KG1 (cell line): Measurements from ENCODE around the gene GRAP2.
"Not testable (repeated sequence)": the region's sequence is repeated elsewhere in the genome, so short reads cannot be mapped to it uniquely, and the experiment has no call there.

Experiments
- DNase-seq: peaks from one replicate; lab custom pipeline; 2025; lab: John Stamatoyannopoulos, UW

The GRAP2 gene

DNA sequence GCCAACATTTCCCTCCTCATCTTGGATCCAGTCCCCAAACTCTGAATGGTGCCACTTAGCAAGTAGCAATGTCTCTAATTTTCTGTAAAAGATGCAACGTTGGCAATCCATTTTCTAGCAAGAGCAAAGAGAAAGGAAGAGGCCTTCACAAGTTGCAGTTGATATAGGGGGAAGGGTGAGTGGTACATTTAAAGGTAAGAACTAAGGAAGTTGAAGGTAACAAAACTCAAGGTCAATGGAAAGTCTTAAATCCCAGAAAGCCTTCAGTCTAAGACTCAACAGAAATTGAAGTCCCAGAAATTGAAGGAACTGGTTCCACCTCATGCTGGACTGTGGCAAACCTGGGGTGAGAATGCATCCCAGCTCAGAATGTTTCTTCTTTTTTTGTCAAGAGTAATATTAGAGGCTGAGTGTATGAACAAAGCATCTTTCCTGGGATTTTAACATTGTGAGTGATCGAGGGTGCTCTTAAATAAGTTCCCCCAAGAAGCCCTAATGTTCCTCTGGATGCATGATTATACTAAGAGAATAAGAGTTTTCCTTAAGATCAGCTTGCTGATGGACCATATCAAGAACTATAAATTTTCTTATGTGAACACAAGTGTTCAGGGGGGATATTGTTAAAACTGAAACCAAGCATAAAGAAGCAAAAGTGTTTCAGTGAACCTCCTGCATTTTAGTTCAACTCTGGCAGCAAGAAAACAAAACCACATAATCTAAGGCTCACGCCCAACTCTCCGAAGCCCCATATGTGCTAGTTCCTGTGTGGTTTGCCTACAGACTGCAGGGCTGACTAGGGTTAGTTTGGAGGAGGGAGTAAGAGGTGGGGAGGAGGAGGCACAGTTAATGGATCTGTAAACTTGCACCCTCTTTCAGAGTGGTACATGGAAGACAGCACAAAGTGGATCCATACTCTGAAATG is at the start of gene GRAP2:
Gene GRAP2, plus strand, starts transcription at position 779 of the 922 bp plus-strand sequence. CDS start 46,023 bp downstream, outside the sequence.
- DNase-seq: peak; percentile 70

- DNase-seq: no peak
Measured at GRCh38 chr22:39851606-39852315, 49.1 kb upstream of the GRAP2 start.

- DNase-seq: no peak
Measured at GRCh38 chr22:39852799-39853198, 48.1 kb upstream of the GRAP2 start.

DNA sequence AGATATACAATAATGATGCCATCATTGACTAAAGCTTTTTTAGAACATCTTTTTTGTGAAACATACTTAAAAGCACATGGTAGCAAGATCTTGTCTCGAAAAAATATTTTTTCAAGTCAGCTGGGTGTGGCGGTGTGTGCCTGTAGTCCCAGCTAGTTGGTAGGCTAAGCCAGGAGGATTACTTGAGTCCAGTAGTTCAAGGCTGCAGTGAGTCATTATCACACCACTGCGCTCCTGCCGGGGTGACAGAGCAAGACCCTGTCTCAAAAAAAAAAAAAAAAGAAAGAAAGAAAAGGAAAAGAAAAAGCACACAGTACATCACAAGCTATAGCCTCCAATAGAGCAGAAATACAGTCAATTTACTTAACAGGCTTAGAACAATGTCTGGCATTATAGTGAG is 44.3 kb upstream of the GRAP2 start:
- DNase-seq: no peak

- DNase-seq: no peak
Measured at GRCh38 chr22:39859903-39860588, 40.8 kb upstream of the GRAP2 start.

DNA sequence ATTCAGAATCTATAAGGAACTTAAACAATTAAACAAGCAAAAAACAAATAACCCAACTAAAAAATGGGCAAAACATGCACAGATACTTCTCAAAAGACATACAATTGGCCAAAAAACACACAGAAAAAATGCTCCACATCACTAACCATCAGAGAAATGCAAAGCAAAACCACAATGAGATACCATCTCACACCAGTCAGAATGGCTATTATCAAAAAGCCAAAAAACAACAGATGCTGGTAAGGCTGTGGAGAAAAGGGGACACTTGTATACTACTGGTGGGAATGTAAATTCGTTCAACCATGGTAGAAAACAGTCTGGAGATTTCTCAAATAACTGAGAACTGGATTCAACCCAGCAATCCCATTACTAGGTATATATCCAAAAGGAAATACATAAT is 32.1 kb upstream of the GRAP2 start:
- DNase-seq: no peak

- not testable (repeated sequence) for DNase-seq
Measured at GRCh38 chr22:39869797-39870196, 31.1 kb upstream of the GRAP2 start.

- DNase-seq: no peak
Measured at GRCh38 chr22:39871008-39871798, 29.7 kb upstream of the GRAP2 start.

- no peak for DNase-seq
Measured at GRCh38 chr22:39872548-39872947, 28.3 kb upstream of the GRAP2 start.

DNA sequence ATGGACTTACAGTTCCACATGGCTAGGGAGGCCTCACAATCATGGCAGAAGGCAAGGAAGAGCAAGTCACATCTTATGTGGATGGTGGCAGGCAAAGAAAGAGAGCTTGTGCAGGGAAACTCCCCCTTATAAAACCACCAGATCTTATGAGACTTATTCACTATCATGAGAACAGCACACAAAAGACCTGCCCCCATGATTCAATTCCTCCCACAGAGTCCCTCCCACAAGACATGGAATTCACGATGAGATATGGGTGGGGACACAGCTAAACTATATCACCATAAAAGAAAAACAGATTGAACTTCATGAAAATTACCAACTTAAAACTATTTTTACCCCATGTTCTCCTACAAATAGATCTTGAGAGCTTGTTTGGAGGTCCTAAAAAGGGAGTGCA is 26.9 kb upstream of the GRAP2 start:
- no peak for DNase-seq

DNA sequence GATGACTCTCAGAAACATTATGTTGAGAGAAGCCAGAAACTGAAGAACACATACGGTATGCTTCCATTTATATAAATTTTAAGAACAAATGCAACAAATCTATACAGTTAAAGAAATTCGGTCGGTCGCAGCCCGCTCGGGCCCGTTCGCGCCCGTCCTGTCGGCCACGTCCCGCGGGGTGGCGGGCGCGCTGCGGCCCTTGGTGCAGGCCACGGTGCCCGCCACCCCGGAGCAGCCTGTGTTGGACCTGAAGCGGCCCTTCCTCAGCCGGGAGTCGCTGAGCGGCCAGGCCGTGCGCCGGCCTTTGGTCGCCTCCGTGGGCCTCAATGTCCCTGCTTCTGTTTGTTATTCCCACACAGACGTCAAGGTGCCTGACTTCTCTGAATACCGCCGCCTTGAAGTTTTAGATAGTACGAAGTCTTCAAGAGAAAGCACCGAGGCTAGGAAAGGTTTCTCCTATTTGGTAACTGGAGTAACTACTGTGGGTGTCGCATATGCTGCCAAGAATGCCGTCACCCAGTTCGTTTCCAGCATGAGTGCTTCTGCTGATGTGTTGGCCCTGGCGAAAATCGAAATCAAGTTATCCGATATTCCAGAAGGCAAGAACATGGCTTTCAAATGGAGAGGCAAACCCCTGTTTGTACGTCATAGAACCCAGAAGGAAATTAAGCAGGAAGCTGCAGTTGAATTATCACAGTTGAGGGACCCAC is 25.6 kb upstream of the GRAP2 start:
- not testable (repeated sequence) for DNase-seq

- no peak for DNase-seq
Measured at GRCh38 chr22:39877079-39877845, 23.6 kb upstream of the GRAP2 start.

DNA sequence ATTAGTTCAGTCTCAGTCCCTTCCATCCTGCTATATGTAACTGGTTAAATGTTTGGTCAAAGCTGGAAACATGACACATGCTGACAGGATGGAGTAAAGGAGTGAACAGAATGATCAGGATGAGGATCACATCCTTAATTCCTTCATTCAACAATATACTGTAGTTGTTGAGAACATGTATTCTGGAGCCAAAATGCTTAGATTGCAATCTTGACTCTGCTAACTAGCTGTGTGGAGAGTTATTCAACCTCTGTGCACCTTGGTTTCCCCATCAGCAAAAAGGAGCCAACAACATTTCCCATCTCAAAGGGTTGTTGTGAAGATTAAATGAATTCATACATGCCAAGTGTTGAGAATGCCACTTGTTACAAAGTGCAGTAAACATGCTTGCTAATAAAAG is 20.2 kb upstream of the GRAP2 start:
- DNase-seq: no peak

DNA sequence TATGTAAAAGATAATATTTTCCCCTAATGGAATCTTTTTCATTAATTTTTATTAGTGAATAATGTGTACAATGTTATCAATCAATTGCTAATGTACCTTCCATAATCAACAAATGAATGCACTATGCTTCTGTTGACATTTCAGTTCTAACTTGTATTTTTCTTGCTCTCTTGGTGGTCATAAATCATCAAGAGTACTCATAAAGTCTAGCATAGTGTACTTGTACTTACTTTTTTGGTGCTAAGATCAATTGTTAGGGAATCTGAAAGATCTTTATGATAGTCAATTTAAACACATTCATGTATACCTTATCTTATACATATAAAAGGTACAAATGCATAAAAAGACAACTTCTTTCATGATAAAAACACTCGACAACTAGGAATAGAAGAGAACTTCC is 17.8 kb upstream of the GRAP2 start:
- no peak for DNase-seq

DNA sequence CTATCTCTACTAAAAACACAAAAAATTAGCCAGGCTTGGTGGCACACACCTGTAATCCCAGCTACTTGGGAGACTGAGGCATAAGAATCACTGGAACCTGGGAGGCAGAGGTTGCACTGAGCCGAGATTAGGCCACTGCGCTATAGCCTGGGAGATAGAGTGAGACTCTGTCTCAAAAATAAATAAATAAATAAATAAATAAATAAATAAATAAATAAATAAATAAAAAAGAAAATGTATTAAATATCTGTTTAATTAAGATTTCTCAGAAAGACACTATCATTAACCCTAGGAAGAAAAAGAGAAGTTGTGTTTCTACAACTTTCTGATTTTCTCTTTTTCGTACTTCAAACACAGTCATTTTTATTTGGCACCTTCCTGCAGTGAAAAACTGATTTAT is 11.0 kb upstream of the GRAP2 start:
- DNase-seq: not testable (repeated sequence)

GRCh38 chr22:39893526-39893925 is 7.4 kb upstream of the GRAP2 start, which contains the start of gene ENTHD1:
ENTHD1 (minus strand) TSS chr22:39893760; CDS start chr22:39887748, 6,012 bp downstream.
- DNase-seq: no peak

DNA sequence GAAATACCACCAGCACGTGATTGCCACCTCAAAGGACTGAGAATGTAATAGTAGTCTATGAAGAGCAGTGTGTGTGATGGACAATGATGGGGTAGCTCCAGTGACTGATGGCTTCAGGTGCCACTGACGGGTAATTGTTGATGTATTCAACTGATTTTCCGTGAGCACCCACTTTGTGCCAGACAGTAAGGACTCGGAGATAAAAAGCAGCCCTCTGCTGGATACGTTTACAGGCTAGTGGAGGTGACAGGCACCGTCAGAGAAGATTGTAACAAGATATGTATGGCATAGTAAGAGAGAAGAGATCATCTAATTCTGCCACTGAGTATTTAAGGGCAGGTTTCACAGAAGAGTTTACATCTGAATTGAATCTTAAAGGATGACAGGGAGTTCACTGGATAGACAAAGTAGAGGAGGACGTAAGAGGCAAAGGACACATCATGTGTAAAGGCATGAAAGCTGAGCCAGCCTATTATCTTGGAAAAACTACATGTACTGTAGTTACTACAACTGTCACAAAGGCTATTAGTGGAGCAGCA is 6.3 kb upstream of the GRAP2 start:
- no peak for DNase-seq

DNA sequence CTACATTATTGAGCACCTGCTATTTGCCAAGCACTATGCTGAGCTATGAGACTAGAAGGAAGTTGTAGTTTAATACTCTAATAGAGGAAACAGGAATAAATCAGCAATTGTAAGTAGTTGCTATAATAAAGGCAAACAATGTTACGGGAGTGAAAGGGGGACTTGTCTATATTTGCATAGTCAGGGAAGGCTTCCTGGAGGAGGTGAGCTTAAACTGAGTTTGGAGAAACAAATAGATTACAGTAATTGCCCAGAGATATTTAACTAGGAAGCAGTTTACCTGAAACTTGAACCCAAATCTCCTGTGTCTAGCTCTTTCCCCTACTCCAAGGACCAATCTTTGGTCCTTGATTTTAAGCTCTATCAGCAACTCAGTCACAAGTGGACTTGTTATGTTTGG is 5.2 kb upstream of the GRAP2 start:
- DNase-seq: no peak

GRCh38 chr22:39896313-39896996 is 4.4 kb upstream of the GRAP2 start:
- DNase-seq: no peak
